Liver (tissue), 3 donors: ENCODE measurements around the gene RAE1.

Source experiments
- ATF3 ChIP-seq: IDR thresholded peaks from 2 replicates; pipeline ENCODE4 v1.6.1; 2016; ENCODE audit warnings: antibody characterized with exemption
- CTCF ChIP-seq: fragments of 150-350 bp; IDR thresholded peaks from 2 replicates; pipeline ENCODE4 v1.5.1; 2017; ENCODE audit warnings: improper control_type of control experiment, low read depth, low read length; ENCODE audit not compliant: missing input control
- EGR1 ChIP-seq, 2 donors: IDR thresholded peaks; 2 replicates each; pipeline ENCODE4 v1.6.1; 2016 to 2018; ENCODE audit warnings: antibody characterized with exemption in 2 of 2, low read depth in 2 of 2
- GABPA ChIP-seq, 2 donors: IDR thresholded peaks in 1 of 2; conservative IDR thresholded peaks in 1 of 2; 2 replicates each; pipeline ENCODE4 v1.6.1; 2016; ENCODE audit warnings: antibody characterized with exemption in 2 of 2, mild to moderate bottlenecking in 1 of 2, moderate library complexity in 1 of 2
- HNF4A ChIP-seq, 2 donors: conservative IDR thresholded peaks; 2 replicates each; pipeline ENCODE4 v1.6.1; 2016; ENCODE audit warnings: antibody characterized with exemption in 2 of 2, mild to moderate bottlenecking in 2 of 2
- JUND ChIP-seq, 2 donors: IDR thresholded peaks; 2 replicates each; pipeline ENCODE4 v1.6.1; 2016; ENCODE audit warnings: antibody characterized with exemption in 2 of 2
- MAX ChIP-seq: IDR thresholded peaks from 2 replicates; pipeline ENCODE4 v1.6.1; 2016; ENCODE audit warnings: antibody characterized with exemption
- RAD21 ChIP-seq, 2 donors: IDR thresholded peaks; 2 replicates each; pipeline ENCODE4 v1.6.1; 2016; ENCODE audit warnings: antibody characterized with exemption in 2 of 2, mild to moderate bottlenecking in 2 of 2
- REST ChIP-seq: IDR thresholded peaks from 2 replicates; pipeline ENCODE4 v1.6.1; 2016; ENCODE audit warnings: antibody characterized with exemption, mild to moderate bottlenecking
- RXRA ChIP-seq, 2 donors: IDR thresholded peaks; 2 replicates each; pipeline ENCODE4 v1.6.1; 2017 to 2018; ENCODE audit warnings: antibody characterized with exemption in 2 of 2, mild to moderate bottlenecking in 1 of 2
- SP1 ChIP-seq: IDR thresholded peaks from 2 replicates; pipeline ENCODE4 v1.6.1; 2018; ENCODE audit warnings: antibody characterized with exemption, mild to moderate bottlenecking
- TAF1 ChIP-seq: conservative IDR thresholded peaks from 2 replicates; pipeline ENCODE4 v1.6.1; 2016; ENCODE audit warnings: antibody characterized with exemption, mild to moderate bottlenecking
- YY1 ChIP-seq: IDR thresholded peaks from 2 replicates; pipeline ENCODE4 v1.6.1; 2016; ENCODE audit warnings: antibody characterized with exemption, mild to moderate bottlenecking
- ZBTB33 ChIP-seq: IDR thresholded peaks from 2 replicates; pipeline ENCODE4 v1.6.1; 2016; ENCODE audit warnings: antibody characterized with exemption
- donor health status: healthy.
- donor health status: healthy.

DNA sequence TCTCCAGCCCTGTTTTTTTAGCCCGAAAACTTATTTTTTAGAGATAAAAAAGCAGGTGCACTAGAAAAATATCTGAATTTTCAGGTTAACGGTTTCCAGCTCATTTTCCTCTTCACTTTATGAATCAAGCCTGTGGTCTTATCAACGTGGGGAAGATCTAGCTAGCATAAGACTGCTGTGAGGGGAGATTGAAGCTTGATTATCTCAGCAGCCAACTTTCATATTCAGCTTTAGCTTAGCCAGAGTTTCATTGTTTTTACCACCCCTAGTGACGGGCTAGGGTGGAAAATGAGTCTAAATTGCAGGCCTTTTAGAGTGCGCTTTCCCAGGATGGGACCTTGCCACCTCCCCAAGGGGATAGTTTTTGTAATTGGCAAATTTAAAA is 28.2 kb downstream of the RAE1 start:
- TF ChIP-seq MAX (no peak), CTCF (no peak), EGR1 (IDR thresholded peaks at IDR 0.05; ENCODE audit: low read depth in 2 of 2) (no peak), TAF1 (no peak), REST (no peak), HNF4A (conservative IDR thresholded peaks at IDR 0.05) (no peak), SP1 (no peak), JUND (IDR thresholded peaks at IDR 0.05) (no peak), RXRA (IDR thresholded peaks at IDR 0.05) (no peak), RAD21 (IDR thresholded peaks at IDR 0.05) (no peak), YY1 (no peak), GABPA (IDR thresholded peaks at IDR 0.05 in 1 of 2, conservative IDR thresholded peaks at IDR 0.05 in 1 of 2) (no peak), ZBTB33 (no peak), ATF3 (no peak)
